OCI-LY3 (cell line): Measurements from ENCODE around the gene C5orf24.
A peak's percentile ranks its signal among the peaks of the same experiment; 100 is the strongest.

ENCODE experiments used
- H2AFZ ChIP-seq: fragments of 200-600, 300-600 bp; shearing (Covaris generic); 2 replicates; pipeline ENCODE4 v1.6.0; 2014; ENCODE audit warnings: antibody characterized with exemption, low read depth, low read length
- H3K27ac ChIP-seq: fragments of 200-600, 300-600 bp; sonication (generic); 2 replicates; pipeline ENCODE4 v1.5.1; 2014; ENCODE audit warnings: mild to moderate bottlenecking, low read length, moderate library complexity, mixed read lengths
- H3K27me3 ChIP-seq: fragments of 200-600, 300-600 bp; sonication (generic); 2 replicates; pipeline ENCODE4 v1.6.1; 2014; ENCODE audit warnings: low read depth, low read length, mixed read lengths
- H3K36me3 ChIP-seq: fragments of 200-600, 300-600 bp; sonication (generic); replicated peaks from 2 replicates; pipeline ENCODE3; 2014; ENCODE audit warnings: low read depth, low read length, mixed read lengths
- H3K4me1 ChIP-seq: fragments of 300-600, 200-600 bp; sonication (generic); 2 replicates; pipeline ENCODE4 v1.6.1; 2014; ENCODE audit warnings: low read length, mixed read lengths
- H3K4me2 ChIP-seq: fragments of 200-600, 300-600 bp; sonication (generic); 2 replicates; pipeline ENCODE4 v1.6.1; 2014; ENCODE audit warnings: low read length, mixed read lengths
- H3K4me3 ChIP-seq: fragments of 300-600, 200-600 bp; sonication (generic); 2 replicates; pipeline ENCODE4 v1.5.1; 2014; ENCODE audit warnings: antibody characterized with exemption, mild to moderate bottlenecking, low read length, moderate library complexity
- H3K79me2 ChIP-seq: fragments of 300-600, 200-600 bp; shearing (Covaris generic); 2 replicates; pipeline ENCODE4 v1.6.1; 2014; ENCODE audit warnings: mild to moderate bottlenecking, low read length, mixed read lengths
- H3K9ac ChIP-seq: fragments of 300-600, 200-600 bp; shearing (Covaris generic); 2 replicates; pipeline ENCODE4 v1.6.0; 2014; ENCODE audit warnings: mild to moderate bottlenecking, low read length, moderate library complexity
- H3K9me3 ChIP-seq: fragments of 200-600, 300-600 bp; shearing (Covaris generic); 2 replicates; pipeline ENCODE4 v1.6.1; 2014; ENCODE audit warnings: low read length, mixed read lengths; ENCODE audit not compliant: insufficient read depth
- H4K20me1 ChIP-seq: fragments of 200-600, 300-600 bp; sonication (generic); 2 replicates; pipeline ENCODE4 v1.6.1; 2016; ENCODE audit warnings: low read length, mixed read lengths; ENCODE audit not compliant: insufficient read depth
- CTCF ChIP-seq: fragments of 200-600, 300-600 bp; sonication (generic); IDR thresholded peaks from 2 replicates; pipeline ENCODE4 v1.5.1; 2014; ENCODE audit warnings: antibody characterized with exemption, low read length, low read depth
- EZH2phosphoT487 ChIP-seq: fragments of 200-600 bp; shearing (Covaris generic); IDR thresholded peaks from 2 replicates; pipeline ENCODE4 v1.6.1; 2018; ENCODE audit warnings: antibody characterized with exemption, mixed run types, low read depth

Gene C5orf24

GRCh38 chr5:134821841-134822240 lies 23.9 kb upstream of the C5orf24 start:
- no peak overlapping the region for H3K4me2 ChIP-seq
- H3K9ac ChIP-seq = no peak overlapping the region
- H3K4me3 ChIP-seq = no peak overlapping the region
- H3K27me3 ChIP-seq = no peaks in the 10 kb centered on the region
- H3K27ac ChIP-seq = no peak overlapping the region
- peaks cover 28% of the 10 kb centered on the region for H3K4me1 ChIP-seq
- H3K9me3 ChIP-seq = no peaks in the 10 kb centered on the region
- H3K36me3 ChIP-seq = peaks cover 18% of the 10 kb centered on the region
- no peaks in the 10 kb centered on the region for H4K20me1 ChIP-seq
- no peaks in the 10 kb centered on the region for H3K79me2 ChIP-seq
- TF ChIP-seq CTCF (no peak), EZH2phosphoT487 (no peak)
- no peak overlapping the region for H2AFZ ChIP-seq

GRCh38 chr5:134824681-134825080 lies 21.1 kb upstream of the C5orf24 start:
- Histone ChIP-seq H2AFZ (no peak overlapping the region), H4K20me1 (no peaks in the 10 kb centered on the region), H3K9ac (no peak overlapping the region), H3K4me2 (peak overlapping the region; percentile 26), H3K36me3 (peaks cover 30% of the 10 kb centered on the region), H3K9me3 (no peaks in the 10 kb centered on the region), H3K4me3 (no peak overlapping the region), H3K27me3 (no peaks in the 10 kb centered on the region), H3K4me1 (peaks cover 17% of the 10 kb centered on the region), H3K27ac (peak overlapping the region; percentile 38; the same call in 1 of the 2 replicates), H3K79me2 (no peaks in the 10 kb centered on the region)
- TF ChIP-seq CTCF (no peak), EZH2phosphoT487 (no peak)

- Histone ChIP-seq H3K4me2 (peak overlapping the region; percentile 26), H3K27ac (peak overlapping the region; percentile 38; the same call in 1 of the 2 replicates), H3K4me1 (peaks cover 17% of the 10 kb centered on the region), H3K27me3 (no peaks in the 10 kb centered on the region), H3K9me3 (no peaks in the 10 kb centered on the region), H3K4me3 (no peak overlapping the region), H3K36me3 (peaks cover 30% of the 10 kb centered on the region), H4K20me1 (no peaks in the 10 kb centered on the region), H3K9ac (no peak overlapping the region), H3K79me2 (no peaks in the 10 kb centered on the region), H2AFZ (no peak overlapping the region)
- TF ChIP-seq EZH2phosphoT487 (no peak), CTCF (no peak)
Observed at GRCh38 chr5:134825212-134825611, 20.6 kb upstream of the C5orf24 start.

- Histone ChIP-seq H4K20me1 (no peaks in the 10 kb centered on the region), H3K79me2 (no peaks in the 10 kb centered on the region), H3K27me3 (no peaks in the 10 kb centered on the region), H3K4me3 (no peak overlapping the region), H3K9me3 (no peaks in the 10 kb centered on the region), H3K36me3 (peaks cover 5% of the 10 kb centered on the region), H2AFZ (no peak overlapping the region), H3K27ac (no peak overlapping the region), H3K4me2 (no peak overlapping the region), H3K9ac (no peak overlapping the region), H3K4me1 (no peaks in the 10 kb centered on the region)
- TF ChIP-seq EZH2phosphoT487 (no peak), CTCF (no peak)
Observed at GRCh38 chr5:134833340-134834032, 12.3 kb upstream of the C5orf24 start.
